Activated naive CD4-positive, alpha-beta T cell treated with anti-CD3 and anti-CD28 coated beads for 36 hours (primary cell): ENCODE data around the gene MCHR2. TPM values are rescaled to one million over a fixed set of nuclear protein-coding genes. Genes with fewer than 3 reads are reported as not detected.
"Not testable (repeated sequence)": the region's sequence is repeated elsewhere in the genome, so short reads cannot be mapped to it uniquely, and the experiment has no call there.

Experiments
- CTCF ChIA-PET: fragments of 350-600 bp; sonication (Branson Sonifier 250); formaldehyde crosslinking; loops from one replicate; lab custom pipeline; 2021; ENCODE audit warnings: antibody characterized with exemption; lab: Charles Lee
- DNase-seq: peaks from one replicate; pipeline ENCODE4 v3.0.0-alpha.2; 2020
- H3K27ac Mint-ChIP-seq: one replicate; pipeline ENCODE4 v1.8.0; 2021; ENCODE audit warnings: mild to moderate bottlenecking, mixed read lengths
- H3K27me3 Mint-ChIP-seq: one replicate; pipeline ENCODE4 v1.8.0; 2021; ENCODE audit warnings: low read depth, mixed read lengths
- H3K36me3 Mint-ChIP-seq: one replicate; pipeline ENCODE4 v1.8.0; 2021; ENCODE audit warnings: low read depth, mixed read lengths
- H3K4me1 Mint-ChIP-seq: one replicate; pipeline ENCODE4 v1.8.0; 2021; ENCODE audit warnings: low read depth, mixed read lengths
- H3K4me3 Mint-ChIP-seq: one replicate; pipeline ENCODE4 v1.8.0; 2021; ENCODE audit warnings: mild to moderate bottlenecking, moderate library complexity, mixed read lengths
- H3K9me3 Mint-ChIP-seq: one replicate; pipeline ENCODE4 v1.8.0; 2021; ENCODE audit warnings: mixed read lengths
- intact Hi-C: fragments of 100-400 bp; cut with micrococcal nuclease; formaldehyde crosslinking; loops from one replicate; pipeline ENCODE4 v1.15.1; 2023
- total RNA-seq, 2 experiments: library from RNA; stranded (reverse); gene quantifications; one replicate each; pipeline ENCODE4 v1.2.3, GENCODE V29; 2021

The MCHR2 gene
- total RNA-seq: not detected

- Mint-ChIP-seq H3K4me3 (no peak within 1 kb of the TSS), H3K27me3 (peaks cover 39% of the 10 kb centered on the region), H3K4me1 (no peaks in the 10 kb centered on the region), H3K27ac (no peak within 1 kb of the TSS), H3K9me3 (no peaks in the 10 kb centered on the region), H3K36me3 (no peaks in the 10 kb centered on the region)
- CTCF ChIA-PET: interaction anchor here (0.9 kb wide), 1 partner anchor 17 kb away, joined by 3 read pairs; no protein-coding TSS in a partner anchor
- intact Hi-C loops: no loop called here
- no peak for DNase-seq
These were observed at the start of gene MCHR2 for GRCh38 chr6:99993533-99994251. TSS of gene MCHR2 (minus strand) at chr6:99994223. CDS start at chr6:99956147, 38,076 bp downstream.

GRCh38 chr6:100038546-100038945 is 44.5 kb upstream of the MCHR2 start:
- intact Hi-C loops, H3K36me3 Mint-ChIP-seq, H3K9me3 Mint-ChIP-seq, DNase-seq, H3K4me1 Mint-ChIP-seq, H3K4me3 Mint-ChIP-seq, H3K27ac Mint-ChIP-seq: not testable (repeated sequence)
- CTCF ChIA-PET: interaction anchor here (0.5 kb wide), 1 partner anchor 40 kb away, joined by 6 read pairs; no protein-coding TSS in a partner anchor
- H3K27me3 Mint-ChIP-seq: peaks cover 12% of the 10 kb centered on the region

GRCh38 chr6:100035873-100036653 is 42.0 kb upstream of the MCHR2 start:
- no peak for DNase-seq
- Mint-ChIP-seq H3K4me1 (peaks cover 4% of the 10 kb centered on the region), H3K27ac (no peak overlapping the region), H3K27me3 (peaks cover 12% of the 10 kb centered on the region), H3K4me3 (no peak overlapping the region), H3K36me3 (no peaks in the 10 kb centered on the region), H3K9me3 (peaks cover 8% of the 10 kb centered on the region)
- intact Hi-C loops: no loop called here
- CTCF ChIA-PET: no interaction called here

- Mint-ChIP-seq H3K9me3 (no peaks in the 10 kb centered on the region), H3K4me1 (no peaks in the 10 kb centered on the region), H3K27ac (no peak overlapping the region), H3K36me3 (no peaks in the 10 kb centered on the region), H3K27me3 (no peaks in the 10 kb centered on the region), H3K4me3 (no peak overlapping the region)
- intact Hi-C loops: no loop called here
- CTCF ChIA-PET: interaction anchor here (1.8 kb wide), 1 partner anchor 21 kb away, joined by 6 read pairs; no protein-coding TSS in a partner anchor
- no peak for DNase-seq
These were observed 29.8 kb upstream of the MCHR2 start for GRCh38 chr6:100023798-100024197.

- Mint-ChIP-seq H3K4me3 (no peak overlapping the region), H3K9me3 (peaks cover 4% of the 10 kb centered on the region), H3K27ac (no peak overlapping the region), H3K27me3 (no peaks in the 10 kb centered on the region), H3K4me1 (no peaks in the 10 kb centered on the region), H3K36me3 (no peaks in the 10 kb centered on the region)
- CTCF ChIA-PET: interaction anchor here (0.9 kb wide), 1 partner anchor 21 kb away, joined by 3 read pairs; no protein-coding TSS in a partner anchor
- no peak for DNase-seq
- intact Hi-C loops: no loop called here
These were observed 28.8 kb upstream of the MCHR2 start for GRCh38 chr6:100022847-100023246.

GRCh38 chr6:100008857-100009256 is 14.8 kb upstream of the MCHR2 start:
- Mint-ChIP-seq H3K36me3 (no peaks in the 10 kb centered on the region), H3K27ac (no peak overlapping the region), H3K4me3 (no peak overlapping the region), H3K27me3 (peaks cover 3% of the 10 kb centered on the region), H3K9me3 (no peaks in the 10 kb centered on the region), H3K4me1 (no peaks in the 10 kb centered on the region)
- intact Hi-C loops: no loop called here
- no peak for DNase-seq
- CTCF ChIA-PET: no interaction called here

- Mint-ChIP-seq H3K36me3 (no peaks in the 10 kb centered on the region), H3K27me3 (peaks cover 18% of the 10 kb centered on the region), H3K27ac (no peak overlapping the region), H3K4me3 (no peak overlapping the region), H3K4me1 (no peaks in the 10 kb centered on the region), H3K9me3 (no peaks in the 10 kb centered on the region)
- CTCF ChIA-PET: interaction anchor here (0.5 to 3.6 kb wide), 16 partner anchors 12 to 720 kb away, joined by 3 to 46 read pairs (median 4); no protein-coding TSS in a partner anchor
- peak; percentile 51 for DNase-seq
- intact Hi-C loops: loop anchor here (1.0 to 5.0 kb wide), 4 partner anchors 97 to 660 kb away; no protein-coding TSS in a partner anchor
These were observed 7.9 kb upstream of the MCHR2 start for GRCh38 chr6:100001915-100002388.

GRCh38 chr6:99997141-99997540 is 3.1 kb upstream of the MCHR2 start:
- H3K4me3 Mint-ChIP-seq: no peak overlapping the region
- no peak for DNase-seq
- H3K27me3 Mint-ChIP-seq: peaks cover 40% of the 10 kb centered on the region
- no peak overlapping the region for H3K27ac Mint-ChIP-seq
- H3K9me3 Mint-ChIP-seq: no peaks in the 10 kb centered on the region
- intact Hi-C loops: no loop called here
- H3K36me3 Mint-ChIP-seq: no peaks in the 10 kb centered on the region
- CTCF ChIA-PET: interaction anchor here (1.3 kb wide), 1 partner anchor 101 kb away, joined by 3 read pairs; no protein-coding TSS in a partner anchor
- no peaks in the 10 kb centered on the region for H3K4me1 Mint-ChIP-seq

GRCh38 chr6:99995916-99996315 is 1.9 kb upstream of the MCHR2 start:
- intact Hi-C loops: no loop called here
- CTCF ChIA-PET: interaction anchor here (1.4 kb wide), 1 partner anchor 104 kb away, joined by 3 read pairs; no protein-coding TSS in a partner anchor
- no peak for DNase-seq
- Mint-ChIP-seq H3K36me3 (no peaks in the 10 kb centered on the region), H3K27ac (no peak overlapping the region), H3K4me1 (no peaks in the 10 kb centered on the region), H3K4me3 (no peak overlapping the region), H3K9me3 (no peaks in the 10 kb centered on the region), H3K27me3 (peaks cover 34% of the 10 kb centered on the region)

GRCh38 chr6:99993146-99993532 is 884 bp downstream of the MCHR2 start:
- H3K4me3 Mint-ChIP-seq: no peak overlapping the region
- no peaks in the 10 kb centered on the region for H3K4me1 Mint-ChIP-seq
- H3K27me3 Mint-ChIP-seq: peaks cover 39% of the 10 kb centered on the region

GRCh38 chr6:99991955-99992354 is 2.1 kb downstream of the MCHR2 start:
- no peaks in the 10 kb centered on the region for H3K9me3 Mint-ChIP-seq
- no peaks in the 10 kb centered on the region for H3K4me1 Mint-ChIP-seq
- H3K27ac Mint-ChIP-seq: no peak overlapping the region
- DNase-seq: no peak
- peaks cover 39% of the 10 kb centered on the region for H3K27me3 Mint-ChIP-seq
- H3K36me3 Mint-ChIP-seq: no peaks in the 10 kb centered on the region
- no peak overlapping the region for H3K4me3 Mint-ChIP-seq
- intact Hi-C loops: no loop called here
- CTCF ChIA-PET: no interaction called here

More at GRCh38 chr6:99993146-99993532, 884 bp downstream of the MCHR2 start:
- Mint-ChIP-seq H3K9me3 (no peaks in the 10 kb centered on the region), H3K36me3 (no peaks in the 10 kb centered on the region), H3K27ac (no peak overlapping the region)
- DNase-seq: no peak
- CTCF ChIA-PET: no interaction called here
- intact Hi-C loops: no loop called here

GRCh38 chr6:99980741-99981140 is 13.3 kb downstream of the MCHR2 start:
- intact Hi-C loops: no loop called here
- Mint-ChIP-seq H3K4me3 (no peak overlapping the region), H3K27me3 (peaks cover 4% of the 10 kb centered on the region), H3K9me3 (peaks cover 1% of the 10 kb centered on the region), H3K27ac (no peak overlapping the region), H3K4me1 (no peaks in the 10 kb centered on the region), H3K36me3 (no peaks in the 10 kb centered on the region)
- no peak for DNase-seq
- CTCF ChIA-PET: no interaction called here
